ENCODE measurements around the gene KDM2B.

GRCh38 chr12:121539908-121540307 is 40.9 kb downstream of the KDM2B start:
- TF ChIP-seq CTCF (IDR thresholded peaks at IDR 0.05; ENCODE audit: borderline replicate concordance, extremely low read depth, low read length, poor library complexity, severe bottlenecking) (no peak), EZH2 (IDR thresholded peaks at IDR 0.05; ENCODE audit: borderline replicate concordance, low read depth, low read length, severe bottlenecking) (no peak)
